VCaP (cell line): Measurements from ENCODE around the gene GAK.

Source experiments
- H3K27ac ChIP-seq: fragments of 450-650 bp; 2 replicates; pipeline ENCODE4 v1.5.1; 2017
- CTCF ChIP-seq: fragments of 450-650 bp; conservative IDR thresholded peaks from 2 replicates; pipeline ENCODE4 v1.5.1; 2017; ENCODE audit warnings: mild to moderate bottlenecking, moderate library complexity

GAK gene

GRCh38 chr4:836750-837301 lies 95.3 kb downstream of the GAK start:
- no peak for TF ChIP-seq CTCF
- no peak overlapping the region for H3K27ac ChIP-seq

- H3K27ac ChIP-seq: no peak overlapping the region; the same call in 1 of the 2 replicates
- TF ChIP-seq CTCF: no peak
Observed at GRCh38 chr4:836003-836511, 96.1 kb downstream of the GAK start.

GRCh38 chr4:835148-836002 lies 96.7 kb downstream of the GAK start:
- peak overlapping the region; percentile 19; the same call in 1 of the 2 replicates for H3K27ac ChIP-seq
- no peak for TF ChIP-seq CTCF

- TF ChIP-seq CTCF: no peak
- no peak overlapping the region for H3K27ac ChIP-seq
Observed at GRCh38 chr4:834368-835147, 97.6 kb downstream of the GAK start.

- no peak for TF ChIP-seq CTCF
- no peak overlapping the region for H3K27ac ChIP-seq
Observed at GRCh38 chr4:833731-834367, 98.3 kb downstream of the GAK start.

GRCh38 chr4:833156-833555 lies 99.0 kb downstream of the GAK start:
- TF ChIP-seq CTCF: no peak
- no peak overlapping the region for H3K27ac ChIP-seq
